GM15510 (cell line): ENCODE data around the gene PRRC2A.
A peak's percentile ranks its signal among the peaks of the same experiment; 100 is the strongest.

Experiments used
- POLR2A ChIP-seq: IDR thresholded peaks from 3 replicates; pipeline ENCODE4 v1.6.1; 2011; ENCODE audit warnings: borderline replicate concordance; ENCODE audit not compliant: insufficient read length; ENCODE audit errors: extremely low read depth

Gene PRRC2A

DNA sequence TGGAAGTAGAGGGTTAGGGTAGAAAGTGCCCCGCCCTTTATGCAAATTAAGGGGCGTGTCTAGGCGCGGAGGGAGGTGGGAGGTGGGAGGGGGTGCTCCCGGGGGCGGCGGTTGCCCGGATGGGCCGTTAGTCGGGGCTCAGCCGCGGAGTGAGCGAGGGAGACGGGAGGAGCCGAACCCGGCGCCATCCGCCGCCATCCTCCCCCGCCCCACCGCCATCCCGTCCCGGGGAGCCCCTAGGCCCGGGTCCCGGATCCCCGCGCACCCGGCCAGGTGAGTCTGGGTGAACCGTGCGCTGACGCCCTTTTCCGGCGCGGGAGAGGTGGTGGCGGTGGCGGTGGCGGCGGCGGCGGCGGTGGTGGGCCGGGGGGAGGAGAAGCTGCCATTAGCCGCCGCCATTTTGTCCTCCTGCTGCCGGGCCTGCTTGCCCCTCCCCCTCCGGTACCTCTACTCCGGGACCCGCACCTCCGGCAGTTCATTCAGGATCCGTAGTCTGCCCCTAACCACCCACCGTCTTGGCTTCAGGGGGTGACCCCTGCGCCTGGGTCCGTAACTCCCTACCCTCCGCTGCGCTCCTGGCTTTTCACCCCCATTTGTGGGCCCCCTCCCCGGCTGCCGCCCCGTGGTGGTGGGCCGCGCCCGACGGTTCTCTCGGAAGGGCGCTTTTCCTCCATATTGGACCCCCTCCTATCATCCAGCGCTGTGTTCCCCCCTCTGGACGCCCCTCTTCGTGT, at the start of gene PRRC2A:
TSS of gene PRRC2A (plus strand) at position 130 of the 734 bp plus-strand sequence. CDS start 2,075 bp downstream, outside the sequence.
- TF ChIP-seq POLR2A: peak; percentile 76

DNA sequence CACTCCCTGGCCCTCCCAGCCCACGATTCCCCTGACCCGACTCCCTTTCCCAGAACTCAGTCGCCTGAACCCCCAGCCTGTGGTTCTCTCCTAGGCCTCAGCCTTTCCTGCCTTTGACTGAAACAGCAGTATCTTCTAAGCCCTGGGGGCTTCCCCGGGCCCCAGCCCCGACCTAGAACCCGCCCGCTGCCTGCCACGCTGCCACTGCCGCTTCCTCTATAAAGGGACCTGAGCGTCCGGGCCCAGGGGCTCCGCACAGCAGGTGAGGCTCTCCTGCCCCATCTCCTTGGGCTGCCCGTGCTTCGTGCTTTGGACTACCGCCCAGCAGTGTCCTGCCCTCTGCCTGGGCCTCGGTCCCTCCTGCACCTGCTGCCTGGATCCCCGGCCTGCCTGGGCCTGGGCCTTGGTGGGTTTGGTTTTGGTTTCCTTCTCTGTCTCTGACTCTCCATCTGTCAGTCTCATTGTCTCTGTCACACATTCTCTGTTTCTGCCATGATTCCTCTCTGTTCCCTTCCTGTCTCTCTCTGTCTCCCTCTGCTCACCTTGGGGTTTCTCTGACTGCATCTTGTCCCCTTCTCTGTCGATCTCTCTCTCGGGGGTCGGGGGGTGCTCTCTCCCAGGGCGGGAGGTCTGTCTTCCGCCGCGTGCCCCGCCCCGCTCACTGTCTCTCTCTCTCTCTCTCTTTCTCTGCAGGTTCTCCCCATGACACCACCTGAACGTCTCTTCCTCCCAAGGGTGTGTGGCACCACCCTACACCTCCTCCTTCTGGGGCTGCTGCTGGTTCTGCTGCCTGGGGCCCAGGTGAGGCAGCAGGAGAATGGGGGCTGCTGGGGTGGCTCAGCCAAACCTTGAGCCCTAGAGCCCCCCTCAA, 48.2 kb upstream of the PRRC2A start, which contains the start of gene LTA:
TSS of gene LTA (plus strand) at position 249 of the 871 bp plus-strand sequence. CDS start at position 703, 454 bp downstream.
- peak; percentile 86 for TF ChIP-seq POLR2A

DNA sequence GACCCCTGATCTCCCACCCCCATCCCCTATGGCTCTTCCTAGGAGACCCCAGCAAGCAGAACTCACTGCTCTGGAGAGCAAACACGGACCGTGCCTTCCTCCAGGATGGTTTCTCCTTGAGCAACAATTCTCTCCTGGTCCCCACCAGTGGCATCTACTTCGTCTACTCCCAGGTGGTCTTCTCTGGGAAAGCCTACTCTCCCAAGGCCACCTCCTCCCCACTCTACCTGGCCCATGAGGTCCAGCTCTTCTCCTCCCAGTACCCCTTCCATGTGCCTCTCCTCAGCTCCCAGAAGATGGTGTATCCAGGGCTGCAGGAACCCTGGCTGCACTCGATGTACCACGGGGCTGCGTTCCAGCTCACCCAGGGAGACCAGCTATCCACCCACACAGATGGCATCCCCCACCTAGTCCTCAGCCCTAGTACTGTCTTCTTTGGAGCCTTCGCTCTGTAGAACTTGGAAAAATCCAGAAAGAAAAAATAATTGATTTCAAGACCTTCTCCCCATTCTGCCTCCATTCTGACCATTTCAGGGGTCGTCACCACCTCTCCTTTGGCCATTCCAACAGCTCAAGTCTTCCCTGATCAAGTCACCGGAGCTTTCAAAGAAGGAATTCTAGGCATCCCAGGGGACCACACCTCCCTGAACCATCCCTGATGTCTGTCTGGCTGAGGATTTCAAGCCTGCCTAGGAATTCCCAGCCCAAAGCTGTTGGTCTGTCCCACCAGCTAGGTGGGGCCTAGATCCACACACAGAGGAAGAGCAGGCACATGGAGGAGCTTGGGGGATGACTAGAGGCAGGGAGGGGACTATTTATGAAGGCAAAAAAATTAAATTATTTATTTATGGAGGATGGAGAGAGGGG, 47.0 kb upstream of the PRRC2A start:
- no peak for TF ChIP-seq POLR2A

DNA sequence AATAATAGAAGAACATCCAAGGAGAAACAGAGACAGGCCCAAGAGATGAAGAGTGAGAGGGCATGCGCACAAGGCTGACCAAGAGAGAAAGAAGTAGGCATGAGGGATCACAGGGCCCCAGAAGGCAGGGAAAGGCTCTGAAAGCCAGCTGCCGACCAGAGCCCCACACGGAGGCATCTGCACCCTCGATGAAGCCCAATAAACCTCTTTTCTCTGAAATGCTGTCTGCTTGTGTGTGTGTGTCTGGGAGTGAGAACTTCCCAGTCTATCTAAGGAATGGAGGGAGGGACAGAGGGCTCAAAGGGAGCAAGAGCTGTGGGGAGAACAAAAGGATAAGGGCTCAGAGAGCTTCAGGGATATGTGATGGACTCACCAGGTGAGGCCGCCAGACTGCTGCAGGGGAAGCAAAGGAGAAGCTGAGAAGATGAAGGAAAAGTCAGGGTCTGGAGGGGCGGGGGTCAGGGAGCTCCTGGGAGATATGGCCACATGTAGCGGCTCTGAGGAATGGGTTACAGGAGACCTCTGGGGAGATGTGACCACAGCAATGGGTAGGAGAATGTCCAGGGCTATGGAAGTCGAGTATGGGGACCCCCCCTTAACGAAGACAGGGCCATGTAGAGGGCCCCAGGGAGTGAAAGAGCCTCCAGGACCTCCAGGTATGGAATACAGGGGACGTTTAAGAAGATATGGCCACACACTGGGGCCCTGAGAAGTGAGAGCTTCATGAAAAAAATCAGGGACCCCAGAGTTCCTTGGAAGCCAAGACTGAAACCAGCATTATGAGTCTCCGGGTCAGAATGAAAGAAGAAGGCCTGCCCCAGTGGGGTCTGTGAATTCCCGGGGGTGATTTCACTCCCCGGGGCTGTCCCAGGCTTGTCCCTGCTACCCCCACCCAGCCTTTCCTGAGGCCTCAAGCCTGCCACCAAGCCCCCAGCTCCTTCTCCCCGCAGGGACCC, 46.1 kb upstream of the PRRC2A start:
- TF ChIP-seq POLR2A: peak; percentile 48

DNA sequence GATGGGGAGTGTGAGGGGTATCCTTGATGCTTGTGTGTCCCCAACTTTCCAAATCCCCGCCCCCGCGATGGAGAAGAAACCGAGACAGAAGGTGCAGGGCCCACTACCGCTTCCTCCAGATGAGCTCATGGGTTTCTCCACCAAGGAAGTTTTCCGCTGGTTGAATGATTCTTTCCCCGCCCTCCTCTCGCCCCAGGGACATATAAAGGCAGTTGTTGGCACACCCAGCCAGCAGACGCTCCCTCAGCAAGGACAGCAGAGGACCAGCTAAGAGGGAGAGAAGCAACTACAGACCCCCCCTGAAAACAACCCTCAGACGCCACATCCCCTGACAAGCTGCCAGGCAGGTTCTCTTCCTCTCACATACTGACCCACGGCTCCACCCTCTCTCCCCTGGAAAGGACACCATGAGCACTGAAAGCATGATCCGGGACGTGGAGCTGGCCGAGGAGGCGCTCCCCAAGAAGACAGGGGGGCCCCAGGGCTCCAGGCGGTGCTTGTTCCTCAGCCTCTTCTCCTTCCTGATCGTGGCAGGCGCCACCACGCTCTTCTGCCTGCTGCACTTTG, 45.1 kb upstream of the PRRC2A start, which contains the start of gene TNF:
TSS of gene TNF (plus strand) at position 231 of the 567 bp plus-strand sequence. CDS start at position 408, 177 bp downstream.
- TF ChIP-seq POLR2A: peak; percentile 99

DNA sequence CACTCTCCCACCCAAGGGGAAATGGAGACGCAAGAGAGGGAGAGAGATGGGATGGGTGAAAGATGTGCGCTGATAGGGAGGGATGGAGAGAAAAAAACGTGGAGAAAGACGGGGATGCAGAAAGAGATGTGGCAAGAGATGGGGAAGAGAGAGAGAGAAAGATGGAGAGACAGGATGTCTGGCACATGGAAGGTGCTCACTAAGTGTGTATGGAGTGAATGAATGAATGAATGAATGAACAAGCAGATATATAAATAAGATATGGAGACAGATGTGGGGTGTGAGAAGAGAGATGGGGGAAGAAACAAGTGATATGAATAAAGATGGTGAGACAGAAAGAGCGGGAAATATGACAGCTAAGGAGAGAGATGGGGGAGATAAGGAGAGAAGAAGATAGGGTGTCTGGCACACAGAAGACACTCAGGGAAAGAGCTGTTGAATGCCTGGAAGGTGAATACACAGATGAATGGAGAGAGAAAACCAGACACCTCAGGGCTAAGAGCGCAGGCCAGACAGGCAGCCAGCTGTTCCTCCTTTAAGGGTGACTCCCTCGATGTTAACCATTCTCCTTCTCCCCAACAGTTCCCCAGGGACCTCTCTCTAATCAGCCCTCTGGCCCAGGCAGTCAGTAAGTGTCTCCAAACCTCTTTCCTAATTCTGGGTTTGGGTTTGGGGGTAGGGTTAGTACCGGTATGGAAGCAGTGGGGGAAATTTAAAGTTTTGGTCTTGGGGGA, 44.4 kb upstream of the PRRC2A start:
- no peak for TF ChIP-seq POLR2A

DNA sequence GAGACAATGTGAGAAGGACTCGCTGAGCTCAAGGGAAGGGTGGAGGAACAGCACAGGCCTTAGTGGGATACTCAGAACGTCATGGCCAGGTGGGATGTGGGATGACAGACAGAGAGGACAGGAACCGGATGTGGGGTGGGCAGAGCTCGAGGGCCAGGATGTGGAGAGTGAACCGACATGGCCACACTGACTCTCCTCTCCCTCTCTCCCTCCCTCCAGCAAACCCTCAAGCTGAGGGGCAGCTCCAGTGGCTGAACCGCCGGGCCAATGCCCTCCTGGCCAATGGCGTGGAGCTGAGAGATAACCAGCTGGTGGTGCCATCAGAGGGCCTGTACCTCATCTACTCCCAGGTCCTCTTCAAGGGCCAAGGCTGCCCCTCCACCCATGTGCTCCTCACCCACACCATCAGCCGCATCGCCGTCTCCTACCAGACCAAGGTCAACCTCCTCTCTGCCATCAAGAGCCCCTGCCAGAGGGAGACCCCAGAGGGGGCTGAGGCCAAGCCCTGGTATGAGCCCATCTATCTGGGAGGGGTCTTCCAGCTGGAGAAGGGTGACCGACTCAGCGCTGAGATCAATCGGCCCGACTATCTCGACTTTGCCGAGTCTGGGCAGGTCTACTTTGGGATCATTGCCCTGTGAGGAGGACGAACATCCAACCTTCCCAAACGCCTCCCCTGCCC, 43.5 kb upstream of the PRRC2A start:
- TF ChIP-seq POLR2A: no peak

DNA sequence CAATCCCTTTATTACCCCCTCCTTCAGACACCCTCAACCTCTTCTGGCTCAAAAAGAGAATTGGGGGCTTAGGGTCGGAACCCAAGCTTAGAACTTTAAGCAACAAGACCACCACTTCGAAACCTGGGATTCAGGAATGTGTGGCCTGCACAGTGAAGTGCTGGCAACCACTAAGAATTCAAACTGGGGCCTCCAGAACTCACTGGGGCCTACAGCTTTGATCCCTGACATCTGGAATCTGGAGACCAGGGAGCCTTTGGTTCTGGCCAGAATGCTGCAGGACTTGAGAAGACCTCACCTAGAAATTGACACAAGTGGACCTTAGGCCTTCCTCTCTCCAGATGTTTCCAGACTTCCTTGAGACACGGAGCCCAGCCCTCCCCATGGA, 42.9 kb upstream of the PRRC2A start:
- peak; percentile 8 for TF ChIP-seq POLR2A

DNA sequence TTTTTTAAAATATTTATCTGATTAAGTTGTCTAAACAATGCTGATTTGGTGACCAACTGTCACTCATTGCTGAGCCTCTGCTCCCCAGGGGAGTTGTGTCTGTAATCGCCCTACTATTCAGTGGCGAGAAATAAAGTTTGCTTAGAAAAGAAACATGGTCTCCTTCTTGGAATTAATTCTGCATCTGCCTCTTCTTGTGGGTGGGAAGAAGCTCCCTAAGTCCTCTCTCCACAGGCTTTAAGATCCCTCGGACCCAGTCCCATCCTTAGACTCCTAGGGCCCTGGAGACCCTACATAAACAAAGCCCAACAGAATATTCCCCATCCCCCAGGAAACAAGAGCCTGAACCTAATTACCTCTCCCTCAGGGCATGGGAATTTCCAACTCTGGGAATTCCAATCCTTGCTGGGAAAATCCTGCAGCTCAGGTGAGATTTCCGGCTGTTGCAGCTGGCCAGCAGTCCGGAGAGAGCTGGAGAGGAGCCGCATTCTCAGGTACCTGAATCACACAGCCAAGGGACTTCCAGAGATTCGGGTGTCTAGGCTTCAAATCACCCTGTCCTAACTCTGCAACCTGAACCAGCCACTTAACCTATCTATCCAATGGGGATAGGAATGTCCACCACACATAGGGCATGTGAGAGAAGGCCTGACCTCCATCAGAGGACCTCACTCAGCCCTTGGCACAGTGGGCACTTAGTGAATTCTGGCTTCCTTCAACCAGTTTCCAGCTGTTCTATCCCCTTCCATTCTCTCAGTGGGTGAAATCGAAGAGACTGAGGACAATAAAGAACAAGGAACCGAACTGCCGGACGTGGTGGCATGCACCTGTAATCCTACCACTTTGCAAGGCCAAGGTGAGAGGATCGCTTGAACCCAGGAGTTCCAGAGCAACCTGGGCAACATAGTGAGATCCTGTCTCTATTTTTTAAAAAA, 42.1 kb upstream of the PRRC2A start:
- peak; percentile 36 for TF ChIP-seq POLR2A

DNA sequence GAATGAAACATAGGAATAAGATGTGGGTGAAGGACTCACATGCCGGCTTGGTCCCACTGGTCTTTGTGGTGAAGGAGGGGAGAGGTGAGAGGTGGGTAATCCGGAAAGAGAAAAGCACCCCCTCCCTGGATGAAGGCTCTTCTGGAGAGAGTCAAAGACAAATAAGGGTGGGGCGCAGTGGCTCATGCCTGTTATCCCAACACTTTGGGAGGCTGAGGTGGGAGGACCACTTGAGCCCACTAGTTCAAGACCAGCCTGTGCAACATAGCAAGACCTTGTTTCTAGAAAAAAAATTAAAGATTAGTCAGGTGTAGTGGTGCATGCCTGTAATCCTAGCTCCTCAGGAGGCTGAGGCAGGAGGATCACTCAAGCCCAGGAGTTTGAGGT, 41.4 kb upstream of the PRRC2A start:
- TF ChIP-seq POLR2A: no peak
